K562 (cell line): Measurements from ENCODE around the gene IL11. TPM values are rescaled to one million over a fixed set of nuclear protein-coding genes. Genes with fewer than 3 reads are reported as not detected.

ENCODE experiments used
- ATAC-seq: fragments of 200-7000 bp; cut with Tn5 transposase; 3 replicates; pipeline ENCODE4 v1.9.1; 2020; ENCODE audit warnings: moderate library complexity
- BruUV-seq: library from RNA; stranded (reverse); fragments of 400-500 nt; replicated peaks from 2 replicates; lab custom pipeline; 2021; lab: Mats Ljungman, UMichigan
- CTCF ChIA-PET: fragments of 300-600 bp; formaldehyde crosslinking; extraction: SDS; loops from one replicate; lab custom pipeline; 2021; ENCODE audit warnings: low intra/inter-chr PET ratio; lab: Yijun Ruan, JAX
- POLR2A ChIA-PET: fragments of 300-600, 350-650 bp; sonication (Branson Sonifier 250); formaldehyde crosslinking; extraction: SDS; loops from one replicate; lab custom pipeline; 2021; ENCODE audit warnings: antibody characterized with exemption, inconsistent platforms; lab: Yijun Ruan, JAX
- DNase-seq, 4 experiments: peaks; one replicate each; pipeline versions ENCODE4 v3.0.0 to v3.0.0-alpha.2; 2011 to 2018; ENCODE audit warnings: low spot score in 3 of 4, mixed read lengths in 3 of 4; ENCODE audit errors: extremely low read depth in 1 of 4
- FAIRE-seq: peaks from 2 replicates; lab custom pipeline; 2011; peaks lifted over from hg19 to GRCh38; lab: Jason Lieb, UNC
- H2AFZ ChIP-seq: 2 replicates; pipeline ENCODE4 v1.6.0; 2011; ENCODE audit warnings: low read depth, low read length, control low read depth, inconsistent platforms
- H3K27ac ChIP-seq: fragments of 200-600 bp; 3 replicates; pipeline ENCODE4 v1.8.0; 2011; ENCODE audit warnings: low read depth, mild to moderate bottlenecking, control low read depth, inconsistent platforms, low read length, moderate library complexity, mixed read lengths; ENCODE audit errors: extremely low read depth
- H3K27me3 ChIP-seq, 2 experiments: fragments of 300-600 bp in 1 of 2; 2 replicates in 1 of 2; 3 replicates in 1 of 2; pipeline versions ENCODE4 v1.6.0 to v1.8.0; 2011; ENCODE audit warnings: inconsistent platforms in 2 of 2, low read length in 2 of 2, mild to moderate bottlenecking in 1 of 2, mixed read lengths in 1 of 2, moderate library complexity in 1 of 2; ENCODE audit not compliant: control insufficient read depth in 2 of 2, insufficient read depth in 2 of 2
- H3K36me3 ChIP-seq: fragments of 300-600 bp; 3 replicates; pipeline ENCODE4 v1.8.0; 2011; ENCODE audit warnings: mild to moderate bottlenecking, low read length, inconsistent platforms; ENCODE audit not compliant: control insufficient read depth, insufficient read depth
- H3K4me1 ChIP-seq, 2 experiments: fragments of 200-600 bp in 1 of 2; replicated peaks in 1 of 2; 2 replicates in 1 of 2; 3 replicates in 1 of 2; pipeline versions ENCODE4 v1.5.1 to v1.8.0; 2011; ENCODE audit warnings: inconsistent platforms in 2 of 2, low read length in 2 of 2, mild to moderate bottlenecking in 1 of 2, mixed read lengths in 1 of 2, moderate library complexity in 1 of 2; ENCODE audit not compliant: control insufficient read depth in 2 of 2, insufficient read depth in 2 of 2
- H3K4me2 ChIP-seq: 2 replicates; pipeline ENCODE4 v1.6.1; 2011; ENCODE audit warnings: low read length, control low read depth, inconsistent platforms, mixed read lengths; ENCODE audit not compliant: insufficient read depth
- H3K4me3 ChIP-seq: fragments of 200-600 bp; sonication (generic), shearing (Covaris generic); 2 replicates; pipeline ENCODE4 v1.5.1; 2016; ENCODE audit warnings: control low read depth, inconsistent platforms
- H3K79me2 ChIP-seq: fragments of 200-600 bp; 3 replicates; pipeline ENCODE4 v1.8.0; 2011; ENCODE audit warnings: low read length, inconsistent platforms; ENCODE audit not compliant: control insufficient read depth, insufficient read depth
- H3K9ac ChIP-seq, 2 experiments: 2 replicates each; pipeline versions ENCODE4 v1.6.0 to v1.6.1; 2011; ENCODE audit warnings: low read depth in 2 of 2, low read length in 2 of 2, control low read depth in 1 of 2, inconsistent platforms in 1 of 2, mild to moderate bottlenecking in 1 of 2, mixed read lengths in 1 of 2; ENCODE audit not compliant: insufficient read depth in 1 of 2
- H3K9me1 ChIP-seq: one replicate; pipeline ENCODE4 v1.6.0; 2011; ENCODE audit warnings: inconsistent platforms, mild to moderate bottlenecking, low read length, moderate library complexity; ENCODE audit not compliant: control insufficient read depth, insufficient read depth
- H3K9me3 ChIP-seq: replicated peaks from 2 replicates; pipeline ENCODE4 v1.5.1; 2011; ENCODE audit warnings: low read depth, low read length, inconsistent platforms; ENCODE audit not compliant: control insufficient read depth, insufficient read depth
- H4K20me1 ChIP-seq: replicated peaks from 2 replicates; pipeline ENCODE4 v1.6.1; 2011; ENCODE audit warnings: low read length, inconsistent platforms, mixed read lengths; ENCODE audit not compliant: control insufficient read depth, insufficient read depth
- TSC22D4 ChIP-seq: fragments of 450-650 bp; IDR thresholded peaks from 2 replicates; pipeline ENCODE4 v1.6.1; 2016; ENCODE audit warnings: missing genetic modification characterization, missing biosample characterization, control low read depth
- ZNF778 ChIP-seq: fragments of 450-650 bp; formaldehyde crosslinking; IDR thresholded peaks from 2 replicates; pipeline ENCODE4 v1.4.0; 2020; ENCODE audit warnings: mild to moderate bottlenecking, moderate library complexity
- WGBS: fragments of 100-300 bp; shearing (Covaris generic); methylation state at CpG from one replicate; pipeline ENCODE4 v1.1.6; 2016; ENCODE audit warnings: low coverage, mixed read lengths; ENCODE audit not compliant: insufficient coverage; ENCODE audit errors: missing lambda C conversion rate; 5-methylcytosine and 5-hydroxymethylcytosine counted together
- in situ Hi-C: fragments of 300-500 bp; cut with MboI; formaldehyde crosslinking; loops from 4 replicates; pipeline ENCODE4 v1.15.0; 2018; ENCODE audit warnings: inconsistent platforms, mixed read lengths
- intact Hi-C: fragments of 100-400 bp; cut with micrococcal nuclease; formaldehyde crosslinking; loops from 2 replicates; pipeline ENCODE4 v1.14.2; 2022
- polyA plus RNA-seq, 8 experiments: library from polyadenylated mRNA; depleted of rRNA in 4 of 8; stranded (reverse) in 5 of 8; unstranded in 3 of 8; fragments of >200 nt; fragmentation: Nextera tagmentation in 2 of 8; fragmentation: Illumina TruSeq in 1 of 8; extraction: Ambion mirVana in 2 of 8; extraction: Trizol in 1 of 8; gene quantifications; 2 replicates each; pipeline versions ENCODE4 v1.2.1 to v1.2.3, GENCODE V29; 2011 to 2014; ENCODE audit warnings: inconsistent platforms in 1 of 8, missing spikeins in 1 of 8
- total RNA-seq, 7 experiments: library from RNA; depleted of rRNA in 6 of 7; stranded (reverse); fragments of >200 nt in 6 of 7; fragmentation: Illumina TruSeq in 2 of 7; extraction: Trizol in 2 of 7; gene quantifications; 2 replicates each; pipeline versions ENCODE4 v1.2.1 to v1.2.3, GENCODE V29; 2011 to 2021; ENCODE audit warnings: low replicate concordance in 1 of 7
- TF ChIP-seq, protein P1 (sequence below): fragments of 250-450 bp; sonication (Bioruptor Pico); IDR thresholded peaks from 2 replicates; pipeline ENCODE4 v1.8.0; 2021; ENCODE audit warnings: borderline replicate concordance, mild to moderate bottlenecking, moderate library complexity; ENCODE audit not compliant: poor library complexity, severe bottlenecking
- TF ChIP-seq, protein P2 (sequence below): sonication (generic); formaldehyde crosslinking; IDR thresholded peaks from 2 replicates; pipeline ENCODE4 v1.8.1; 2023; ENCODE audit warnings: mild to moderate bottlenecking, missing genetic modification reagents

The IL11 gene
- total and polyA plus RNA-seq, 9 of the 15 experiments (the other 6 are each of a cell fraction or from before 2014, with no cell fraction given): 0.04 to 0.42 (median 0.06) TPM; not detected in 6

DNA sequence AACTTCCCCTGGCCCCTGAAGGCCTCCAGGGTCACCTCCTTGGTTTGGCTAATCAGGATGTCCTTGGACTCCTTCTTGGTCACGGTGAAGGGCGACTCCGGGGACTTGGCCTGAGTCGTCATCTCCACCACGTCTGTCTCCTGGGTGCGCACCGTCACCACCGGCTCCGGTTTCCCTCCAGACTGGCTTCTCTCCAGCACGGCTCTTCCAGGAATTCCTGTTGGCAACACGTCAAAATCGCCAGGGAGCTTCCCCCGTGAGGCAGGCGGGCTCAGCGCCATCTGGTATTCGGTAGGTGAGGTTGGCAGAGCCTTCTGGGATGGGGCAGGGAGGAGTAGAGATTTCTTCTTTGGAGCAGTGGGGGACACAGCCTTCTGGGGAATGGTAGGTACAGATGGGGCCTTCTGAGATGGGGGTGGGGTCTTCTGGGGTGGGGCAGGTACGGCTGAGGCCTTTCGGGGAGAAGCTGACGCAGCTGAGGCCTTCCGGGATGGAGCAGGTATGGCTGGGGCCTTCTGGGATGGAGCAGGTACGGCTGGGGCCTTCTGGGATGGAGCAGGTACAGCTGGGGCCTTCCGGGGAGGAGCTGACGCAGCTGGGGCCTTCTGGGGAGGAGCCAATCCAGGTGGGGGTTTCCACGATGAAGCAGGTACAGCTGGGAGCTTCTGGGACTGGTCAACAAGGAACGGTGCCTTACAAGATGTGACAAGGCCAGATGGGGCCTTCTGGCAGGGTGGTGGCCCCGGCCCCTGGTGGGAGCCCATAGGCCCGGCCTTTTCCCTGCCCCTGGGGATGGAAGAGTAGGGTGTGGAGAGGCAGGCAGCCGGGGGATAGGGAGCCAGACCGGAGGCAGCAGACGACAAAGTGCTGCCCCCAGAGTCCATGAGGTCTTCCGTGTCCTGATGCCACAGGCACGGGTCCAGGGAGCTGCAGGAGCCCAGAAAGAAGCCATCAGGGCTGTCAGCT, 11.0 kb downstream of the IL11 start:
- Histone ChIP-seq H2AFZ (no peak overlapping the region), H3K27me3 (peaks cover 9 to 21% of the 10 kb centered on the region in 2 experiments; a peak in 4 of 5 replicates), H3K9me1 (no peaks in the 10 kb centered on the region), H3K9me3 (no peaks in the 10 kb centered on the region), H3K4me1 (peaks cover 0 to 60% of the 10 kb centered on the region in 2 experiments; a peak in 4 of 5 replicates), H3K9ac (peak overlapping the region in 1 of 2 experiments; percentile 64; a peak in 2 of 4 replicates), H3K4me3 (no peak overlapping the region), H4K20me1 (no peaks in the 10 kb centered on the region), H3K27ac (no peak overlapping the region), H3K4me2 (no peak overlapping the region), H3K36me3 (no peaks in the 10 kb centered on the region), H3K79me2 (no peaks in the 10 kb centered on the region)
- in situ Hi-C loops: no loop called here
- TF ChIP-seq, protein P1, sequence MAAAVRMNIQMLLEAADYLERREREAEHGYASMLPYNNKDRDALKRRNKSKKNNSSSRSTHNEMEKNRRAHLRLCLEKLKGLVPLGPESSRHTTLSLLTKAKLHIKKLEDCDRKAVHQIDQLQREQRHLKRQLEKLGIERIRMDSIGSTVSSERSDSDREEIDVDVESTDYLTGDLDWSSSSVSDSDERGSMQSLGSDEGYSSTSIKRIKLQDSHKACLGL (CRISPR knock-in tag): no peak
- TF ChIP-seq, protein P2, sequence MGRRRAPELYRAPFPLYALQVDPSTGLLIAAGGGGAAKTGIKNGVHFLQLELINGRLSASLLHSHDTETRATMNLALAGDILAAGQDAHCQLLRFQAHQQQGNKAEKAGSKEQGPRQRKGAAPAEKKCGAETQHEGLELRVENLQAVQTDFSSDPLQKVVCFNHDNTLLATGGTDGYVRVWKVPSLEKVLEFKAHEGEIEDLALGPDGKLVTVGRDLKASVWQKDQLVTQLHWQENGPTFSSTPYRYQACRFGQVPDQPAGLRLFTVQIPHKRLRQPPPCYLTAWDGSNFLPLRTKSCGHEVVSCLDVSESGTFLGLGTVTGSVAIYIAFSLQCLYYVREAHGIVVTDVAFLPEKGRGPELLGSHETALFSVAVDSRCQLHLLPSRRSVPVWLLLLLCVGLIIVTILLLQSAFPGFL: no peak
- TF ChIP-seq TSC22D4 (tag) (no peak), ZNF778 (CRISPR knock-in tag) (no peak)
- no peak for FAIRE-seq
- POLR2A ChIA-PET: interaction anchor here (0.5 to 1.3 kb wide), 2 partner anchors 10 to 39 kb away, joined by 3 read pairs; no protein-coding TSS in a partner anchor
- no peak for ATAC-seq
- 32% methylated on average over 26 of the region's 32 CpGs for WGBS
- CTCF ChIA-PET: no interaction called here
- no TSS peak for BruUV-seq
- intact Hi-C loops: no loop called here
- no peak for DNase-seq
